CD4-positive, alpha-beta T cell treated with Interleukin-12 subunit alpha and Interleukin-12 subunit beta, for 1 hour (primary cell): ENCODE data around the gene CD44.

Experiments
- DNase-seq: peaks from one replicate; pipeline ENCODE4 v3.0.0-alpha.2; 2020

The CD44 gene

GRCh38 chr11:35141071-35141470, 2.1 kb downstream of the CD44 start:
- peak; percentile 28 for DNase-seq

GRCh38 chr11:35141571-35141971, 2.6 kb downstream of the CD44 start:
- peak; percentile 49 for DNase-seq

GRCh38 chr11:35142481-35143075, 3.6 kb downstream of the CD44 start:
- DNase-seq = peak; percentile 72

- DNase-seq = peak; percentile 18
These were observed 4.5 kb downstream of the CD44 start for GRCh38 chr11:35143297-35144135.

GRCh38 chr11:35144136-35144741, 5.3 kb downstream of the CD44 start:
- peak; percentile 78 for DNase-seq

GRCh38 chr11:35144806-35145205, 5.8 kb downstream of the CD44 start:
- DNase-seq = peak; percentile 31

GRCh38 chr11:35145271-35145670, 6.3 kb downstream of the CD44 start:
- peak; percentile 65 for DNase-seq

GRCh38 chr11:35146074-35146521, 7.1 kb downstream of the CD44 start:
- DNase-seq = peak; percentile 68

GRCh38 chr11:35146711-35147110, 7.7 kb downstream of the CD44 start:
- peak; percentile 36 for DNase-seq

GRCh38 chr11:35147235-35147634, 8.3 kb downstream of the CD44 start:
- peak; percentile 6 for DNase-seq

GRCh38 chr11:35148163-35148837, 9.3 kb downstream of the CD44 start:
- peak; percentile 69 for DNase-seq

- DNase-seq = peak; percentile 4
These were observed 11.5 kb downstream of the CD44 start for GRCh38 chr11:35150454-35150853.

GRCh38 chr11:35151241-35151640, 12.3 kb downstream of the CD44 start:
- peak; percentile 19 for DNase-seq

GRCh38 chr11:35151683-35152280, 12.8 kb downstream of the CD44 start:
- peak; percentile 24 for DNase-seq

GRCh38 chr11:35152575-35152974, 13.6 kb downstream of the CD44 start:
- peak; percentile 14 for DNase-seq

- DNase-seq = peak; percentile 11
These were observed 14.3 kb downstream of the CD44 start for GRCh38 chr11:35153280-35153679.

- no peak for DNase-seq
These were observed 16.0 kb downstream of the CD44 start for GRCh38 chr11:35154952-35155351.

GRCh38 chr11:35155677-35156076, 16.7 kb downstream of the CD44 start:
- DNase-seq = no peak

GRCh38 chr11:35157814-35158700, 19.1 kb downstream of the CD44 start:
- DNase-seq = no peak

GRCh38 chr11:35158701-35159510, 19.9 kb downstream of the CD44 start:
- no peak for DNase-seq
